Muscle of back (tissue), 11 donors: ENCODE measurements around the gene EDA. TPM values are rescaled to one million over a fixed set of nuclear protein-coding genes. Genes with fewer than 3 reads are reported as not detected.
"Not testable (repeated sequence)": the region's sequence is repeated elsewhere in the genome, so short reads cannot be mapped to it uniquely, and the experiment has no call there.

Experiments
- DNase-seq, 3 donors: peaks; one replicate each; pipeline versions ENCODE4 v3.0.0 to v3.0.0-alpha.2; 2013
- polyA plus RNA-seq, 10 donors: library from polyadenylated mRNA; unstranded; fragments of 120-200 nt; gene quantifications; one replicate each; pipeline ENCODE4 v1.2.1, GENCODE V29; 2013; ENCODE audit not compliant: insufficient read length in 10 of 10

The EDA gene
- polyA plus RNA-seq, 10 donors, result 18.8 to 29.0 (median 22.5) TPM

- no peak for DNase-seq
These were observed 108.4 kb downstream of the EDA start for GRCh38 chrX:69724307-69724706.

- DNase-seq, result no peak
These were observed 124.4 kb downstream of the EDA start for GRCh38 chrX:69740317-69740716.

GRCh38 chrX:69741721-69742120, 125.8 kb downstream of the EDA start:
- peak in 1 of 3 donors; percentile 16 for DNase-seq

GRCh38 chrX:69746051-69746450, 130.1 kb downstream of the EDA start:
- DNase-seq, result no peak

GRCh38 chrX:69748055-69748454, 132.1 kb downstream of the EDA start:
- no peak for DNase-seq

GRCh38 chrX:69759921-69760625, 144.2 kb downstream of the EDA start:
- no peak for DNase-seq

GRCh38 chrX:69761633-69762032, 145.7 kb downstream of the EDA start:
- no peak for DNase-seq

GRCh38 chrX:69762340-69762739, 146.4 kb downstream of the EDA start:
- no peak for DNase-seq

- DNase-seq, result no peak
These were observed 177.5 kb downstream of the EDA start for GRCh38 chrX:69793260-69793935.

GRCh38 chrX:69795702-69796101, 179.8 kb downstream of the EDA start:
- no peak for DNase-seq

GRCh38 chrX:69807400-69807799, 191.5 kb downstream of the EDA start:
- DNase-seq, result no peak

- no peak for DNase-seq
These were observed 192.5 kb downstream of the EDA start for GRCh38 chrX:69808375-69808774.

GRCh38 chrX:69813677-69814076, 197.8 kb downstream of the EDA start:
- DNase-seq, result peak; percentile 26 to 56 (median 40)

GRCh38 chrX:69815063-69815462, 199.2 kb downstream of the EDA start:
- peak in 1 of 3 donors; percentile 26 for DNase-seq

GRCh38 chrX:69815519-69815918, 199.6 kb downstream of the EDA start:
- DNase-seq, result no peak

GRCh38 chrX:69844636-69845035, 228.7 kb downstream of the EDA start:
- peak; percentile 41 to 89 (median 75) for DNase-seq

- not testable (repeated sequence) for DNase-seq
These were observed 244.1 kb downstream of the EDA start for GRCh38 chrX:69859999-69860398.

GRCh38 chrX:69876221-69876620, 260.3 kb downstream of the EDA start:
- DNase-seq, result no peak

GRCh38 chrX:69884210-69884609, 268.3 kb downstream of the EDA start:
- DNase-seq, result no peak

GRCh38 chrX:69896046-69896445, 280.1 kb downstream of the EDA start:
- no peak for DNase-seq

GRCh38 chrX:69900491-69900890, 284.6 kb downstream of the EDA start:
- peak in 1 of 3 donors; percentile 6 for DNase-seq

GRCh38 chrX:69906447-69906846, 290.5 kb downstream of the EDA start:
- DNase-seq, result no peak

- peak in 1 of 3 donors; percentile 41 for DNase-seq
These were observed 298.9 kb downstream of the EDA start for GRCh38 chrX:69914781-69915180.

GRCh38 chrX:69919749-69920148, 303.8 kb downstream of the EDA start:
- DNase-seq, result no peak
